PC-9 (cell line): ENCODE measurements around the gene RMND5A.
"Not testable (repeated sequence)": the region's sequence is repeated elsewhere in the genome, so short reads cannot be mapped to it uniquely, and the experiment has no call there.

ENCODE experiments used
- EZH2 ChIP-seq: fragments of 200-600 bp; sonication (generic); IDR thresholded peaks from 2 replicates; pipeline ENCODE4 v1.8.0; 2017; ENCODE audit warnings: antibody characterized with exemption, low read depth
- TF ChIP-seq, protein P1 (sequence below): fragments of 200-600 bp; sonication (generic); conservative IDR thresholded peaks from 2 replicates; pipeline ENCODE4 v1.6.1; 2017; ENCODE audit warnings: mixed run types, antibody characterized with exemption, mild to moderate bottlenecking, moderate library complexity

DNA sequence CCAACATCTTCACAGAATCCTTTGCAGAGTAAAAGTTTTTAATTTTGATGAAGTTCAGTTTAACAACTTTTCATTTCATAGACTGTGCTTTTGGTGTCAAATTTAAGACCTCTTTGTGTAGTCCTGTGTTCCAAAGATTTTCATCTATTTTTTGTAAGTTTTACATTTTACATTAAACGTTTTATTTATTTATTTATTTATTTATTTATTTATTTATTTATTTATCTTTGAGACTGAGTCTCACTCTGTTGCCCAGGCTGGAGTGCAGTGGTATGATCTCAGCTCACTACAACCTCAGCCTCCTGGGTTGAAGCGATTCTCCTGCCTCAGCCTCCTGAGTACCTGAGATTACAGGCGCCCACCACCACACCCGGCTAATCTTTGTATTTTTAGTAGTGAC, 12.0 kb upstream of the RMND5A start:
- TF ChIP-seq, protein P1, sequence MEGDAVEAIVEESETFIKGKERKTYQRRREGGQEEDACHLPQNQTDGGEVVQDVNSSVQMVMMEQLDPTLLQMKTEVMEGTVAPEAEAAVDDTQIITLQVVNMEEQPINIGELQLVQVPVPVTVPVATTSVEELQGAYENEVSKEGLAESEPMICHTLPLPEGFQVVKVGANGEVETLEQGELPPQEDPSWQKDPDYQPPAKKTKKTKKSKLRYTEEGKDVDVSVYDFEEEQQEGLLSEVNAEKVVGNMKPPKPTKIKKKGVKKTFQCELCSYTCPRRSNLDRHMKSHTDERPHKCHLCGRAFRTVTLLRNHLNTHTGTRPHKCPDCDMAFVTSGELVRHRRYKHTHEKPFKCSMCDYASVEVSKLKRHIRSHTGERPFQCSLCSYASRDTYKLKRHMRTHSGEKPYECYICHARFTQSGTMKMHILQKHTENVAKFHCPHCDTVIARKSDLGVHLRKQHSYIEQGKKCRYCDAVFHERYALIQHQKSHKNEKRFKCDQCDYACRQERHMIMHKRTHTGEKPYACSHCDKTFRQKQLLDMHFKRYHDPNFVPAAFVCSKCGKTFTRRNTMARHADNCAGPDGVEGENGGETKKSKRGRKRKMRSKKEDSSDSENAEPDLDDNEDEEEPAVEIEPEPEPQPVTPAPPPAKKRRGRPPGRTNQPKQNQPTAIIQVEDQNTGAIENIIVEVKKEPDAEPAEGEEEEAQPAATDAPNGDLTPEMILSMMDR, result not testable (repeated sequence)
- TF ChIP-seq EZH2, result not testable (repeated sequence)
